ENCODE measurements around the gene CATSPERE.
"Not testable (repeated sequence)": the region's sequence is repeated elsewhere in the genome, so short reads cannot be mapped to it uniquely, and the experiment has no call there.

The CATSPERE gene

GRCh38 chr1:244664353-244664752 is 203.3 kb downstream of the CATSPERE start:
- DNase-seq (ENCODE audit: low spot score), result no peak

- DNase-seq (ENCODE audit: low spot score), result no peak
Measured at GRCh38 chr1:244665771-244666217, 204.7 kb downstream of the CATSPERE start.

GRCh38 chr1:244666672-244667418 is 205.8 kb downstream of the CATSPERE start:
- DNase-seq (ENCODE audit: low spot score), result not testable (repeated sequence)

GRCh38 chr1:244667797-244668196 is 206.7 kb downstream of the CATSPERE start:
- DNase-seq (ENCODE audit: low spot score), result no peak

- no peak for DNase-seq (ENCODE audit: low spot score)
Measured at GRCh38 chr1:244672946-244673682, 212.0 kb downstream of the CATSPERE start.

- no peak for DNase-seq (ENCODE audit: low spot score)
Measured at GRCh38 chr1:244674446-244674845, 213.4 kb downstream of the CATSPERE start.

GRCh38 chr1:244675167-244675566 is 214.1 kb downstream of the CATSPERE start:
- DNase-seq (ENCODE audit: low spot score), result no peak

- DNase-seq (ENCODE audit: low spot score), result no peak
Measured at GRCh38 chr1:244678697-244679096, 217.6 kb downstream of the CATSPERE start.

GRCh38 chr1:244680667-244681066 is 219.6 kb downstream of the CATSPERE start:
- DNase-seq (ENCODE audit: low spot score), result no peak

GRCh38 chr1:244682087-244682486 is 221.0 kb downstream of the CATSPERE start:
- not testable (repeated sequence) for DNase-seq (ENCODE audit: low spot score)

All from hematopoietic multipotent progenitor cell treated with erythropoietin and hydrocortisone succinate and interleukin-3 and kit ligand, for 17 days (in vitro differentiated cells).